Liver (tissue), 9 donors: ENCODE measurements around the gene TEX53. TPM values are rescaled to one million over a fixed set of nuclear protein-coding genes. Genes with fewer than 3 reads are reported as not detected.

ENCODE experiments used
- DNase-seq: peaks from one replicate; pipeline ENCODE4 v3.0.0-alpha.2; 2017; ENCODE audit warnings: low spot score
- H3K27ac ChIP-seq, 2 donors: one replicate each; pipeline ENCODE4 v1.7.0; 2013; ENCODE audit warnings: inconsistent platforms in 2 of 2, low read length in 2 of 2, control low read depth in 1 of 2, low read depth in 1 of 2, mild to moderate bottlenecking in 1 of 2
- H3K27me3 ChIP-seq, 4 donors: one replicate each; pipeline versions ENCODE4 v1.6.1 to v1.7.0; 2013; ENCODE audit warnings: low read length in 3 of 4, inconsistent platforms in 1 of 4, mild to moderate bottlenecking in 1 of 4, moderate library complexity in 1 of 4; ENCODE audit not compliant: control insufficient read depth in 4 of 4, insufficient read depth in 4 of 4
- H3K36me3 ChIP-seq, 4 donors: one replicate each; pipeline versions ENCODE4 v1.6.1 to v1.7.0; 2013; ENCODE audit warnings: low read length in 3 of 4, mild to moderate bottlenecking in 3 of 4, low read depth in 1 of 4, moderate library complexity in 1 of 4; ENCODE audit not compliant: control insufficient read depth in 4 of 4, insufficient read depth in 3 of 4
- H3K4me1 ChIP-seq, 4 donors: one replicate each; pipeline versions ENCODE4 v1.6.1 to v1.7.0; 2013; ENCODE audit warnings: low read length in 3 of 4, mild to moderate bottlenecking in 3 of 4, moderate library complexity in 1 of 4; ENCODE audit not compliant: control insufficient read depth in 4 of 4, insufficient read depth in 4 of 4
- H3K4me3 ChIP-seq, 3 donors: one replicate each; pipeline versions ENCODE4 v1.6.1 to v1.7.0; 2013; ENCODE audit warnings: low read length in 3 of 3, control low read depth in 1 of 3, low read depth in 1 of 3, mild to moderate bottlenecking in 1 of 3
- H3K9ac ChIP-seq, 2 donors: one replicate each; pipeline ENCODE4 v1.7.0; 2013; ENCODE audit warnings: low read length in 2 of 2, mild to moderate bottlenecking in 2 of 2, moderate library complexity in 2 of 2, control low read depth in 1 of 2, low read depth in 1 of 2
- H3K9me3 ChIP-seq, 4 donors: one replicate each; pipeline versions ENCODE4 v1.6.1 to v1.7.0; 2013; ENCODE audit warnings: low read length in 3 of 4; ENCODE audit not compliant: control insufficient read depth in 4 of 4
- EGR1 ChIP-seq, 2 donors: IDR thresholded peaks; 2 replicates each; pipeline ENCODE4 v1.6.1; 2016 to 2018; ENCODE audit warnings: antibody characterized with exemption in 2 of 2, low read depth in 2 of 2
- FOXA1 ChIP-seq: IDR thresholded peaks from 2 replicates; pipeline ENCODE4 v1.6.1; 2016; ENCODE audit warnings: antibody characterized with exemption
- FOXA2 ChIP-seq: IDR thresholded peaks from 2 replicates; pipeline ENCODE4 v1.6.1; 2016; ENCODE audit warnings: antibody characterized with exemption
- GABPA ChIP-seq, 2 donors: IDR thresholded peaks in 1 of 2; conservative IDR thresholded peaks in 1 of 2; 2 replicates each; pipeline ENCODE4 v1.6.1; 2016; ENCODE audit warnings: antibody characterized with exemption in 2 of 2, mild to moderate bottlenecking in 1 of 2, moderate library complexity in 1 of 2
- HNF4A ChIP-seq, 2 donors: conservative IDR thresholded peaks; 2 replicates each; pipeline ENCODE4 v1.6.1; 2016; ENCODE audit warnings: antibody characterized with exemption in 2 of 2, mild to moderate bottlenecking in 2 of 2
- HNF4G ChIP-seq: IDR thresholded peaks from 2 replicates; pipeline ENCODE4 v1.6.1; 2016; ENCODE audit warnings: antibody characterized with exemption
- JUND ChIP-seq, 2 donors: IDR thresholded peaks; 2 replicates each; pipeline ENCODE4 v1.6.1; 2016; ENCODE audit warnings: antibody characterized with exemption in 2 of 2
- MAX ChIP-seq: IDR thresholded peaks from 2 replicates; pipeline ENCODE4 v1.6.1; 2016; ENCODE audit warnings: antibody characterized with exemption
- NR2F2 ChIP-seq: IDR thresholded peaks from 2 replicates; pipeline ENCODE4 v1.6.1; 2016; ENCODE audit warnings: antibody characterized with exemption
- RAD21 ChIP-seq, 2 donors: IDR thresholded peaks; 2 replicates each; pipeline ENCODE4 v1.6.1; 2016; ENCODE audit warnings: antibody characterized with exemption in 2 of 2, mild to moderate bottlenecking in 2 of 2
- REST ChIP-seq: IDR thresholded peaks from 2 replicates; pipeline ENCODE4 v1.6.1; 2016; ENCODE audit warnings: antibody characterized with exemption, mild to moderate bottlenecking
- RXRA ChIP-seq, 2 donors: IDR thresholded peaks; 2 replicates each; pipeline ENCODE4 v1.6.1; 2017 to 2018; ENCODE audit warnings: antibody characterized with exemption in 2 of 2, mild to moderate bottlenecking in 1 of 2
- SP1 ChIP-seq: IDR thresholded peaks from 2 replicates; pipeline ENCODE4 v1.6.1; 2018; ENCODE audit warnings: antibody characterized with exemption, mild to moderate bottlenecking
- TAF1 ChIP-seq: conservative IDR thresholded peaks from 2 replicates; pipeline ENCODE4 v1.6.1; 2016; ENCODE audit warnings: antibody characterized with exemption, mild to moderate bottlenecking
- YY1 ChIP-seq: IDR thresholded peaks from 2 replicates; pipeline ENCODE4 v1.6.1; 2016; ENCODE audit warnings: antibody characterized with exemption, mild to moderate bottlenecking
- WGBS: extraction: QIAGEN DNeasy Blood & Tissue Kit; methylation state at CpG from one replicate; pipeline ENCODE4 v1.1.7; 2013; 5-methylcytosine and 5-hydroxymethylcytosine counted together
- polyA plus RNA-seq, 2 donors: library from polyadenylated mRNA; stranded (reverse) in 1 of 2; unstranded in 1 of 2; fragments of 200-250 nt in 1 of 2; fragments of >200 nt in 1 of 2; fragmentation: Nextera tagmentation in 1 of 2; extraction: Ambion mirVana in 1 of 2; gene quantifications; one replicate each; pipeline versions ENCODE4 v1.2.1 to v1.2.3, GENCODE V29; 2013 to 2015
- total RNA-seq, 2 donors: library from RNA; depleted of rRNA; stranded (reverse); fragments of >200 nt; gene quantifications; one replicate each; pipeline ENCODE4 v1.2.3, GENCODE V29; 2014
- TF ChIP-seq, protein P1 (sequence below): fragments of 150-350 bp; IDR thresholded peaks from 2 replicates; pipeline ENCODE4 v1.5.1; 2017; ENCODE audit warnings: improper control_type of control experiment, low read depth, low read length; ENCODE audit not compliant: missing input control
- TF ChIP-seq, protein P2 (sequence below): IDR thresholded peaks from 2 replicates; pipeline ENCODE4 v1.6.1; 2016; ENCODE audit warnings: antibody characterized with exemption
- TF ChIP-seq, protein P3 (sequence below): IDR thresholded peaks from 2 replicates; pipeline ENCODE4 v1.6.1; 2016; ENCODE audit warnings: antibody characterized with exemption
- donor health status: healthy.
- donor health status: healthy.
- donor health status: healthy.
- donor health status: healthy.
- donor health status: healthy.

The TEX53 gene
- total and polyA plus RNA-seq, 4 donors: not detected

GRCh38 chr9:114685951-114686350 is 28.3 kb upstream of the TEX53 start (continued):
- TF ChIP-seq RXRA (IDR thresholded peaks at IDR 0.05): no peak
- no peak for TF ChIP-seq YY1
- no peak for TF ChIP-seq JUND (IDR thresholded peaks at IDR 0.05)
- TF ChIP-seq, protein P1, sequence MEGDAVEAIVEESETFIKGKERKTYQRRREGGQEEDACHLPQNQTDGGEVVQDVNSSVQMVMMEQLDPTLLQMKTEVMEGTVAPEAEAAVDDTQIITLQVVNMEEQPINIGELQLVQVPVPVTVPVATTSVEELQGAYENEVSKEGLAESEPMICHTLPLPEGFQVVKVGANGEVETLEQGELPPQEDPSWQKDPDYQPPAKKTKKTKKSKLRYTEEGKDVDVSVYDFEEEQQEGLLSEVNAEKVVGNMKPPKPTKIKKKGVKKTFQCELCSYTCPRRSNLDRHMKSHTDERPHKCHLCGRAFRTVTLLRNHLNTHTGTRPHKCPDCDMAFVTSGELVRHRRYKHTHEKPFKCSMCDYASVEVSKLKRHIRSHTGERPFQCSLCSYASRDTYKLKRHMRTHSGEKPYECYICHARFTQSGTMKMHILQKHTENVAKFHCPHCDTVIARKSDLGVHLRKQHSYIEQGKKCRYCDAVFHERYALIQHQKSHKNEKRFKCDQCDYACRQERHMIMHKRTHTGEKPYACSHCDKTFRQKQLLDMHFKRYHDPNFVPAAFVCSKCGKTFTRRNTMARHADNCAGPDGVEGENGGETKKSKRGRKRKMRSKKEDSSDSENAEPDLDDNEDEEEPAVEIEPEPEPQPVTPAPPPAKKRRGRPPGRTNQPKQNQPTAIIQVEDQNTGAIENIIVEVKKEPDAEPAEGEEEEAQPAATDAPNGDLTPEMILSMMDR: no peak

DNA sequence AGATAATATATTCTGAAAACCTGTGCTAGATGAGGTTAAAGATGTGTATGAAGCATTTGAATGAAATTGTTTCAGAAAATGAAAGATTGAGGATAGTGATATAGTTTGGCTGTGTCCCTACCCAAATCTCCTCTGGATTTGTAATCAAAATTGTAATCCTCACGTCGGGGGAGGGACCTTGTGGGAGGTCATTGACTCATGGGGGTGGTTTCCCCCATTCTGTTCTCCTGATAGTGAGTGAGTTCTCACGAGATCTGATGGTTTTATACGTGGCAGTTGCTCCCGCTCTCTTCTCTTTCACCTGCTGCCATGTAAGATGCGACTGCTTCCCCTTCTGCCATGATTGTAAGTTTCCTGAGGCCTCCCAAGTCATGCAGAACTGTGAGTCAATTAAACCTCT is 26.4 kb upstream of the TEX53 start:
- no peak for DNase-seq
- TF ChIP-seq SP1 (no peak), HNF4A (conservative IDR thresholded peaks at IDR 0.05) (no peak), REST (no peak), MAX (no peak), JUND (IDR thresholded peaks at IDR 0.05) (no peak), FOXA2 (no peak), NR2F2 (no peak), RXRA (IDR thresholded peaks at IDR 0.05) (no peak), FOXA1 (no peak)
- TF ChIP-seq, protein P2, sequence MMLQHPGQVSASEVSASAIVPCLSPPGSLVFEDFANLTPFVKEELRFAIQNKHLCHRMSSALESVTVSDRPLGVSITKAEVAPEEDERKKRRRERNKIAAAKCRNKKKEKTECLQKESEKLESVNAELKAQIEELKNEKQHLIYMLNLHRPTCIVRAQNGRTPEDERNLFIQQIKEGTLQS: no peak
- H3K4me1 ChIP-seq: peaks cover 0 to 7% (median 1%) of the 10 kb centered on the region in 4 donors
- 86% methylated on average over 6 of the region's 6 CpGs for WGBS
- no peak overlapping the region for H3K9ac ChIP-seq
- H3K9me3 ChIP-seq: no peaks in the 10 kb centered on the region
- H3K36me3 ChIP-seq: no peaks in the 10 kb centered on the region
- peaks cover 0 to 2% (median 0%) of the 10 kb centered on the region in 4 donors for H3K27me3 ChIP-seq
- H3K27ac ChIP-seq: no peak overlapping the region
- H3K4me3 ChIP-seq: no peak overlapping the region

GRCh38 chr9:114682846-114683245 is 25.2 kb upstream of the TEX53 start:
- no peaks in the 10 kb centered on the region for H3K9me3 ChIP-seq
- H3K9ac ChIP-seq: no peak overlapping the region
- H3K36me3 ChIP-seq: no peaks in the 10 kb centered on the region
- 91% methylated on average over 3 of the region's 3 CpGs for WGBS
- H3K27me3 ChIP-seq: peaks cover 0 to 2% (median 0%) of the 10 kb centered on the region in 4 donors
- TF ChIP-seq RAD21 (IDR thresholded peaks at IDR 0.05): no peak
- no peak for TF ChIP-seq NR2F2
- no peak for TF ChIP-seq MAX
- no peak for TF ChIP-seq RXRA (IDR thresholded peaks at IDR 0.05)
- TF ChIP-seq GABPA (IDR thresholded peaks at IDR 0.05 in 1 of 2, conservative IDR thresholded peaks at IDR 0.05 in 1 of 2): no peak
- TF ChIP-seq, protein P3, sequence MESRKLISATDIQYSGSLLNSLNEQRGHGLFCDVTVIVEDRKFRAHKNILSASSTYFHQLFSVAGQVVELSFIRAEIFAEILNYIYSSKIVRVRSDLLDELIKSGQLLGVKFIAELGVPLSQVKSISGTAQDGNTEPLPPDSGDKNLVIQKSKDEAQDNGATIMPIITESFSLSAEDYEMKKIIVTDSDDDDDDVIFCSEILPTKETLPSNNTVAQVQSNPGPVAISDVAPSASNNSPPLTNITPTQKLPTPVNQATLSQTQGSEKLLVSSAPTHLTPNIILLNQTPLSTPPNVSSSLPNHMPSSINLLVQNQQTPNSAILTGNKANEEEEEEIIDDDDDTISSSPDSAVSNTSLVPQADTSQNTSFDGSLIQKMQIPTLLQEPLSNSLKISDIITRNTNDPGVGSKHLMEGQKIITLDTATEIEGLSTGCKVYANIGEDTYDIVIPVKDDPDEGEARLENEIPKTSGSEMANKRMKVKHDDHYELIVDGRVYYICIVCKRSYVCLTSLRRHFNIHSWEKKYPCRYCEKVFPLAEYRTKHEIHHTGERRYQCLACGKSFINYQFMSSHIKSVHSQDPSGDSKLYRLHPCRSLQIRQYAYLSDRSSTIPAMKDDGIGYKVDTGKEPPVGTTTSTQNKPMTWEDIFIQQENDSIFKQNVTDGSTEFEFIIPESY: no peak
- TF ChIP-seq, protein P2: no peak
- TF ChIP-seq FOXA2: no peak
- no peak for TF ChIP-seq REST
- TF ChIP-seq HNF4G: no peak
- TF ChIP-seq TAF1: no peak
- TF ChIP-seq EGR1 (IDR thresholded peaks at IDR 0.05; ENCODE audit: low read depth in 2 of 2): no peak
- no peak for DNase-seq
- H3K4me1 ChIP-seq: peaks cover 0 to 7% (median 1%) of the 10 kb centered on the region in 4 donors
- no peak overlapping the region for H3K27ac ChIP-seq
- no peak overlapping the region for H3K4me3 ChIP-seq
